Osteoblast (primary cell): ENCODE results near the gene NCOA1. TPM values are rescaled to one million over a fixed set of nuclear protein-coding genes. Genes with fewer than 3 reads are reported as not detected.

Source experiments
- DNase-seq: peaks from one replicate; pipeline ENCODE4 v3.0.0; 2011; ENCODE audit warnings: low spot score, mixed read lengths; ENCODE audit not compliant: insufficient read length; ENCODE audit errors: missing footprints
- H2AFZ ChIP-seq: 2 replicates; pipeline ENCODE4 v1.6.0; 2011; ENCODE audit warnings: mild to moderate bottlenecking, low read length
- H3K27ac ChIP-seq: 2 replicates; pipeline ENCODE4 v1.5.1; 2011; ENCODE audit warnings: mild to moderate bottlenecking, low read depth, low read length, moderate library complexity
- H3K27me3 ChIP-seq: 2 replicates; pipeline ENCODE4 v1.6.0; 2012; ENCODE audit warnings: mild to moderate bottlenecking, control low read depth, inconsistent platforms, low read length, moderate library complexity; ENCODE audit not compliant: insufficient read depth
- H3K36me3 ChIP-seq: 2 replicates; pipeline ENCODE4 v1.5.1; 2011; ENCODE audit warnings: mild to moderate bottlenecking, low read length, control low read depth, moderate library complexity; ENCODE audit not compliant: insufficient read depth
- H3K4me1 ChIP-seq: 2 replicates; pipeline ENCODE4 v1.5.1; 2011; ENCODE audit warnings: mild to moderate bottlenecking, low read length, control low read depth, moderate library complexity; ENCODE audit not compliant: insufficient read depth
- H3K4me2 ChIP-seq: 2 replicates; pipeline ENCODE4 v1.6.0; 2011; ENCODE audit warnings: mild to moderate bottlenecking, low read length; ENCODE audit not compliant: insufficient read depth
- H3K4me3 ChIP-seq: fragments of 200-600 bp; sonication (generic); 3 replicates; pipeline ENCODE4 v1.5.1; 2012; ENCODE audit warnings: mild to moderate bottlenecking, low read length, inconsistent platforms; ENCODE audit not compliant: insufficient read depth
- H3K79me2 ChIP-seq: 2 replicates; pipeline ENCODE4 v1.6.0; 2012; ENCODE audit warnings: mild to moderate bottlenecking, low read length, control low read depth, inconsistent platforms; ENCODE audit not compliant: insufficient read depth
- H3K9me3 ChIP-seq: 2 replicates; pipeline ENCODE4 v1.5.1; 2011; ENCODE audit warnings: low read depth, low read length, control low read depth
- H4K20me1 ChIP-seq: 2 replicates; pipeline ENCODE4 v1.6.0; 2012; ENCODE audit warnings: mild to moderate bottlenecking, low read length, control low read depth; ENCODE audit not compliant: insufficient read depth
- CTCF ChIP-seq: IDR thresholded peaks from 2 replicates; pipeline ENCODE4 v1.5.1; 2011; ENCODE audit warnings: mild to moderate bottlenecking, low read depth, low read length, moderate library complexity; ENCODE audit errors: extremely low read depth
- total RNA-seq: library from RNA; depleted of rRNA; stranded (reverse); fragments of >200 nt; gene quantifications from 2 replicates; pipeline ENCODE4 v1.2.3, GENCODE V29; 2012

NCOA1 gene
- total RNA-seq, result 23.2 and 25.0 TPM in 2 replicates

- H3K9me3 ChIP-seq, result no peaks in the 10 kb centered on the region
- H3K27ac ChIP-seq, result peak within 1 kb of the TSS; percentile 57
- H3K4me1 ChIP-seq, result peaks cover 12% of the 10 kb centered on the region
- peak within 1 kb of the TSS; percentile 80 for H3K4me3 ChIP-seq
- H3K36me3 ChIP-seq, result no peaks in the 10 kb centered on the region
- DNase-seq, result peak; percentile 99
- no peak for TF ChIP-seq CTCF
- H2AFZ ChIP-seq, result peak within 1 kb of the TSS; percentile 95
- H3K79me2 ChIP-seq, result peaks cover 31% of the 10 kb centered on the region
- H3K4me2 ChIP-seq, result peak within 1 kb of the TSS; percentile 78
- H3K27me3 ChIP-seq, result peaks cover 8% of the 10 kb centered on the region
- peaks cover 27% of the 10 kb centered on the region for H4K20me1 ChIP-seq
These were observed at the start of gene NCOA1 for GRCh38 chr2:24490690-24491541. Gene NCOA1, plus strand, starts transcription at chr2:24491254. Its CDS starts 167,424 bp downstream, at chr2:24658678.

- Histone ChIP-seq H3K27me3 (no peaks in the 10 kb centered on the region), H3K9me3 (peaks cover 3% of the 10 kb centered on the region), H3K36me3 (no peaks in the 10 kb centered on the region), H3K4me3 (no peak overlapping the region), H4K20me1 (no peaks in the 10 kb centered on the region), H3K27ac (no peak overlapping the region), H2AFZ (no peak overlapping the region), H3K4me2 (no peak overlapping the region), H3K4me1 (peaks cover 7% of the 10 kb centered on the region), H3K79me2 (no peaks in the 10 kb centered on the region)
- no peak for DNase-seq
- TF ChIP-seq CTCF, result no peak
These were observed 42.3 kb upstream of the NCOA1 start for GRCh38 chr2:24448797-24449196.

GRCh38 chr2:24449344-24449743 lies 41.7 kb upstream of the NCOA1 start:
- H3K27me3 ChIP-seq, result no peaks in the 10 kb centered on the region
- TF ChIP-seq CTCF, result no peak
- no peak overlapping the region for H3K4me2 ChIP-seq
- DNase-seq, result no peak
- no peak overlapping the region for H3K27ac ChIP-seq
- peaks cover 12% of the 10 kb centered on the region for H3K4me1 ChIP-seq
- no peaks in the 10 kb centered on the region for H4K20me1 ChIP-seq
- no peaks in the 10 kb centered on the region for H3K36me3 ChIP-seq
- H3K79me2 ChIP-seq, result no peaks in the 10 kb centered on the region
- no peak overlapping the region for H2AFZ ChIP-seq
- H3K4me3 ChIP-seq, result no peak overlapping the region
- peaks cover 3% of the 10 kb centered on the region for H3K9me3 ChIP-seq

GRCh38 chr2:24451805-24452501 lies 39.1 kb upstream of the NCOA1 start:
- no peak overlapping the region for H3K4me2 ChIP-seq
- H3K79me2 ChIP-seq, result no peaks in the 10 kb centered on the region
- H3K4me3 ChIP-seq, result no peak overlapping the region

More at GRCh38 chr2:24451805-24452501, 39.1 kb upstream of the NCOA1 start:
- H3K27ac ChIP-seq, result no peak overlapping the region
- H3K27me3 ChIP-seq, result no peaks in the 10 kb centered on the region
- no peaks in the 10 kb centered on the region for H4K20me1 ChIP-seq
- no peak for TF ChIP-seq CTCF
- H2AFZ ChIP-seq, result no peak overlapping the region
- DNase-seq, result no peak
- peaks cover 16% of the 10 kb centered on the region for H3K4me1 ChIP-seq
- H3K9me3 ChIP-seq, result peaks cover 3% of the 10 kb centered on the region
- H3K36me3 ChIP-seq, result no peaks in the 10 kb centered on the region
